Gastroesophageal sphincter (tissue), 4 donors: ENCODE data around the gene VTI1A. TPM values are rescaled to one million over a fixed set of nuclear protein-coding genes. Genes with fewer than 3 reads are reported as not detected.
A peak's percentile ranks its signal among the peaks of the same experiment; 100 is the strongest.

ENCODE experiments used
- ATAC-seq: fragments of 150-250 bp; one replicate; pipeline ENCODE4 v1.9.1; 2016; ENCODE audit warnings: mild to moderate bottlenecking, moderate library complexity
- H3K27ac ChIP-seq, 4 donors: fragments of 200-600 bp; sonication (generic) in 3 of 4; 1 replicate in 3 of 4; 2 replicates in 1 of 4; pipeline ENCODE4 v1.5.1; 2016 to 2019
- H3K27me3 ChIP-seq: fragments of 200-600 bp; sonication (generic); one replicate; pipeline ENCODE4 v1.5.1; 2019
- H3K36me3 ChIP-seq, 2 donors: fragments of 200-600 bp; sonication (generic); one replicate each; pipeline ENCODE4 v1.5.1; 2019; ENCODE audit warnings: control low read depth in 1 of 2
- H3K4me1 ChIP-seq, 3 donors: fragments of 200-600 bp; sonication (generic); 1 replicate in 2 of 3; 2 replicates in 1 of 3; pipeline ENCODE4 v1.5.1; 2016 to 2019; ENCODE audit warnings: control low read depth in 2 of 3
- H3K4me3 ChIP-seq, 2 donors: fragments of 200-600 bp; sonication (generic); one replicate each; pipeline ENCODE4 v1.5.1; 2019; ENCODE audit warnings: mild to moderate bottlenecking in 1 of 2, moderate library complexity in 1 of 2
- H3K9me3 ChIP-seq, 3 donors: fragments of 200-600 bp; sonication (generic); one replicate each; pipeline ENCODE4 v1.5.1; 2017 to 2019; ENCODE audit warnings: control low read depth in 2 of 3
- EP300 ChIP-seq: sonication (generic); formaldehyde crosslinking; IDR thresholded peaks from one replicate; pipeline ENCODE4 v1.6.1; 2017; ENCODE audit warnings: antibody characterized with exemption, mild to moderate bottlenecking
- POLR2A ChIP-seq, 2 donors: fragments of 450-650 bp; IDR thresholded peaks; one replicate each; pipeline ENCODE4 v1.6.1; 2017; ENCODE audit warnings: antibody characterized with exemption in 2 of 2, mild to moderate bottlenecking in 2 of 2, moderate library complexity in 1 of 2
- POLR2AphosphoS5 ChIP-seq: sonication (generic); formaldehyde crosslinking; IDR thresholded peaks from one replicate; pipeline ENCODE4 v1.6.1; 2017; ENCODE audit warnings: antibody characterized with exemption
- WGBS, 2 donors: methylation state at CpG; one replicate each; pipeline ENCODE4 v1.1.5; 2018; ENCODE audit warnings: low coverage in 1 of 2; 5-methylcytosine and 5-hydroxymethylcytosine counted together
- total RNA-seq, 4 donors: library from RNA; depleted of rRNA; stranded (reverse); fragments of >200 nt; gene quantifications; one replicate each; pipeline ENCODE4 v1.1.0, GENCODE V29; 2016
- TF ChIP-seq, protein P1 (sequence below), 4 experiments: fragments of 200-600 bp in 2 of 4; fragments of 450-650 bp in 2 of 4; sonication (generic) in 1 of 4; IDR thresholded peaks; one replicate each; pipeline ENCODE4 v1.5.1; 2017 to 2019; ENCODE audit warnings: antibody characterized with exemption in 4 of 4, mild to moderate bottlenecking in 2 of 4, moderate library complexity in 2 of 4

Gene VTI1A
- total RNA-seq, 4 donors from 2014 or later = 19.6 to 81.9 (median 43.1) TPM

DNA sequence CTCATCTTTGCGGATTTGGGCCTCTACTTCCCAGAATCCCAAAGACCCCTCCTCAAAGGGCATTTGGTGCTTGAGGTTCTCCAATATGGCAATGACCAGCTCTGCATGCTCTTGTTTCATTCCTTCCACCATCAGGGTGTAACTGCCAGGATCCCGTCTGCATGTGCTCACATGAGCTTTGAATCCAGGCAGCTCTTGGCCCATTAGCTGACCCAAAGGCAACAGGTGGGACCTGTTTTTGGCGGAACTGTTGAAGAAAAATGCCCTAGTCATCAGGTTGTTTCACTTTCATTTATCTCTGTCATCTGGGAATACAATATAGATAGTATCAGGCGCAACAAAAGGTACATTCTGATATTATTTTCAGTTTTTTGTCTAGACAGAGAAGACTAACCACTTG is 343.9 kb downstream of the VTI1A start:
- H3K27ac ChIP-seq = no peak overlapping the region
- TF ChIP-seq, protein P1, sequence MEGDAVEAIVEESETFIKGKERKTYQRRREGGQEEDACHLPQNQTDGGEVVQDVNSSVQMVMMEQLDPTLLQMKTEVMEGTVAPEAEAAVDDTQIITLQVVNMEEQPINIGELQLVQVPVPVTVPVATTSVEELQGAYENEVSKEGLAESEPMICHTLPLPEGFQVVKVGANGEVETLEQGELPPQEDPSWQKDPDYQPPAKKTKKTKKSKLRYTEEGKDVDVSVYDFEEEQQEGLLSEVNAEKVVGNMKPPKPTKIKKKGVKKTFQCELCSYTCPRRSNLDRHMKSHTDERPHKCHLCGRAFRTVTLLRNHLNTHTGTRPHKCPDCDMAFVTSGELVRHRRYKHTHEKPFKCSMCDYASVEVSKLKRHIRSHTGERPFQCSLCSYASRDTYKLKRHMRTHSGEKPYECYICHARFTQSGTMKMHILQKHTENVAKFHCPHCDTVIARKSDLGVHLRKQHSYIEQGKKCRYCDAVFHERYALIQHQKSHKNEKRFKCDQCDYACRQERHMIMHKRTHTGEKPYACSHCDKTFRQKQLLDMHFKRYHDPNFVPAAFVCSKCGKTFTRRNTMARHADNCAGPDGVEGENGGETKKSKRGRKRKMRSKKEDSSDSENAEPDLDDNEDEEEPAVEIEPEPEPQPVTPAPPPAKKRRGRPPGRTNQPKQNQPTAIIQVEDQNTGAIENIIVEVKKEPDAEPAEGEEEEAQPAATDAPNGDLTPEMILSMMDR (IDR thresholded peaks at IDR 0.05) = no peak
- no peak for TF ChIP-seq EP300
- no peak for TF ChIP-seq POLR2AphosphoS5
- no peak for TF ChIP-seq POLR2A (IDR thresholded peaks at IDR 0.05)
- WGBS, 2 donors = 69 to 80% methylated on average over 1 to 2 of the region's 4 CpGs

DNA sequence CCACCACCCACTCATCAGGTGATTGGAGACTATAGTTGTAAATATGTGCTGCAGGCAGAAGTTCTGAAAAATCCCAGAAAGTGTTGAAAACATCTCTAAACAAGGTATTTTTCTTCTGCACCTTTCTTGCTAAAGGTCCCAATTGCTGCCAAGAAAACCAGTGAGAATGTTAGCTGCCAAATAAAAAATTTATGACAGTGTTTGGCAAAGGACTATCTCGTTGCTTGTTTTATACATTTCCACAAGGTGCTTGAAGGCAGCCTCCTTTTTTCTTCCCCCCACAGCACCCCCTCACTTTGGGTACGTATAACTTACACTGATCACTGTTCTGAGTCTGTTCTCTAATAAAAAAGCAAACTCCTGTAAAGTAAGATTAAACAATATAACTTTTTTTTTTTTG is 344.4 kb downstream of the VTI1A start:
- 46 to 71% methylated on average over 2 of the region's 2 CpGs for WGBS, 2 donors
- H3K4me1 ChIP-seq = peaks cover 0 to 11% (median 0%) of the 10 kb centered on the region in 3 donors
- no peak for ATAC-seq
- peaks cover 0 to 10% (median 0%) of the 10 kb centered on the region in 3 donors for H3K9me3 ChIP-seq
- no peaks in the 10 kb centered on the region for H3K36me3 ChIP-seq
- H3K27me3 ChIP-seq = no peaks in the 10 kb centered on the region
- no peak overlapping the region for H3K4me3 ChIP-seq
- H3K27ac ChIP-seq = no peak overlapping the region
- TF ChIP-seq POLR2AphosphoS5 (no peak), POLR2A (IDR thresholded peaks at IDR 0.05) (no peak), EP300 (no peak)
- TF ChIP-seq, protein P1 (IDR thresholded peaks at IDR 0.05) = no peak

More for the DNA sequence above, 343.9 kb downstream of the VTI1A start:
- Histone ChIP-seq H3K36me3 (no peaks in the 10 kb centered on the region), H3K9me3 (peaks cover 0 to 10% (median 0%) of the 10 kb centered on the region in 3 donors), H3K4me1 (peaks cover 0 to 11% (median 0%) of the 10 kb centered on the region in 3 donors), H3K27me3 (no peaks in the 10 kb centered on the region), H3K4me3 (no peak overlapping the region)
- ATAC-seq = no peak

DNA sequence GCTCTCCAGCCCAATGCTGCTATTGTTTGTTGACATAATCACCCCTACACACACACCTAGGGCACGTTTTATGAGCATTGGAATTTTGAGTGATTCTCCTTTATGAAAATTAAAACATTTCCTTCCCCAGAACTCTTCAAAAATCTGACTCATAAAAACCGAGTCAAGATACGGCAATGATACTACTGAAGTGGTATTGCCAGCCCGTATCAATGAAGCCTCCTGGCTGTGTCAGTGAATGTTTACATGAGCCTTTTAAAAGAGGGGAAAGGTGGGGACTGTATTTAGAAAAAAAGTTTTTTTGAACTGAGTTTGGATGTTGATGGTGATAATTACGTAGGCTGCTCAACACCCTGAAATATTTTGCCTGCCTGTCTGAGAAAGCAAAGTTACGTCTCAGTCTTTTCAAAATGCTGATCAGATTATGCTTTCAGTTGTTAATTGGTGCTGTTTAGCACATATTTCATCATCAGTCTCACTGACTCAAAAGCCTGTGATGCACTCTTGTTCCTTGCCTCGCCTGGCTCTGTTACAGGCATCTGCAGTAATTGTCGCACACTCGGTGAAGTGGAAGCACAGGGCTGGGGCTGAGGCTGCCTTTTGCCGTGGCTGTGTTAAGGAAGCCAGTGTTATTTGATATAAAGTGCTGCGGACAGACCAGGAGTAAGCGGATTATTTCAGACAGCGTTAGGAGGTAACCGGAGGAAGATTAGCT is 345.6 kb downstream of the VTI1A start:
- H3K27ac ChIP-seq = peak overlapping the region in 2 of 4 donors; percentile 7 to 29
- no peak overlapping the region for H3K4me3 ChIP-seq
- TF ChIP-seq POLR2AphosphoS5 = peak; percentile 31
- TF ChIP-seq, protein P1 (IDR thresholded peaks at IDR 0.05) = no peak
- 46 to 68% methylated on average over 10 to 11 of the region's 14 CpGs for WGBS, 2 donors
- peaks cover 0 to 10% (median 0%) of the 10 kb centered on the region in 3 donors for H3K9me3 ChIP-seq
- no peaks in the 10 kb centered on the region for H3K27me3 ChIP-seq
- peaks cover 0 to 11% (median 0%) of the 10 kb centered on the region in 3 donors for H3K4me1 ChIP-seq
- ATAC-seq = peak; percentile 86
- H3K36me3 ChIP-seq = no peaks in the 10 kb centered on the region

DNA sequence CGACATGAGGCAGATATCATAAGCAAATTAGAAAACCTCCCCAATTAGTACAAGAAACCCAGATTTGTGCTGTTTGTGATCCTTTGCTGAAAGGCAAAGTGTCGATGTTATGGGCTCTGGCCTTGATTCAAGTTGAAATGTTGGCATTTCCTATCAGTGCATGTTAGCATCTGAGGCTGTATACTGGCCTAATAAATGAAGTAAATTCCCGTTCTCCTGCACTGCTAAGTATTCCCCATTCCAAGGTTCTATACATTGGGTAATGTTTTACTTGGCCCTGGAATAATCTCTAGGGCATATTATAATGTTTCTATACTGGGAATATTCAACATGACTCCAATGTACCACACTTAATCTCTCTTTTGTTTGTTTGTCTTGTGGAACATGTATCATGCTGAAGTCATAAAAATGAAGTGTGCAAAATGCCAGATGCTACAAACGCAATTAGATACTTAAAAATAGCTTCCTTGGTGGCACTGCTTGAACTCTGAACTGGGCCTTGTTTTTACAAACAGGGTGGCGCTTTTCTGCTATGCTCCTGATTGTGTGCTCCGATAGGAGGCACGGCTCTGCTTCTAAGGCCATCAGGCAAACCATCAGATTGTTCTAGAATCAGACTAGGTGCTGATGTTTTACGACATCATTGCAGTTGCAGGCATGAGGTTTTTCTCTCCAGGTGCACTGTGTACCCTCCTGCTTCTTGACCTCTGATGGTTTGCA is 346.3 kb downstream of the VTI1A start:
- H3K4me3 ChIP-seq = no peak overlapping the region
- peaks cover 0 to 11% (median 0%) of the 10 kb centered on the region in 3 donors for H3K4me1 ChIP-seq
- peaks cover 0 to 10% (median 0%) of the 10 kb centered on the region in 3 donors for H3K9me3 ChIP-seq
- no peak for ATAC-seq
- 59 to 60% methylated on average over 8 of the region's 8 CpGs for WGBS, 2 donors
- H3K27me3 ChIP-seq = no peaks in the 10 kb centered on the region
- H3K36me3 ChIP-seq = no peaks in the 10 kb centered on the region
- no peak for TF ChIP-seq POLR2AphosphoS5
- H3K27ac ChIP-seq = peak overlapping the region in 2 of 4 donors; percentile 7 to 29

DNA sequence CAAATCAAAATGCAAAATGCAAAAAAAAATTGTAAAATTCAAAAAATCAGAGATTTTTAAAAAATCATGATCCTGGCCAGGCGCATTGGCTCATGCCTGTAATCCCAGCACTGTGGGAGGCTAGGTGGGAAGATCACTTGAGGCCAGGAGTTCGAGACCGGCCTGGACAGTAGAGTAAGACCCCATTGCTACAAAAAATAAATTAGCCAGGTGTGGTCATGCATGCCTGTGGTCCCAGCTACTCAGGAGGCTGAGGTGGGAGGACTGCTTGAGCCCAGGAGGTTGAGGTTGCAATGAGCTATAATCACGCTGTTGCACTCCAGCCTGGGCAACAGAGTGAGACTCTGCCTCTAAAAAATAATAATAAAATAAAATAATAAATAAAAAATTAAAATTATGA is 347.2 kb downstream of the VTI1A start:
- no peaks in the 10 kb centered on the region for H3K36me3 ChIP-seq
- no peak overlapping the region for H3K4me3 ChIP-seq
- 95 to 97% methylated on average over 4 of the region's 4 CpGs for WGBS, 2 donors
- peaks cover 0 to 11% (median 0%) of the 10 kb centered on the region in 3 donors for H3K4me1 ChIP-seq
- TF ChIP-seq, protein P1 (IDR thresholded peaks at IDR 0.05) = no peak
- TF ChIP-seq POLR2A (IDR thresholded peaks at IDR 0.05) (no peak), EP300 (no peak), POLR2AphosphoS5 (no peak)
- no peaks in the 10 kb centered on the region for H3K27me3 ChIP-seq
- H3K27ac ChIP-seq = no peak overlapping the region
- ATAC-seq = no peak
- peaks cover 0 to 4% (median 0%) of the 10 kb centered on the region in 3 donors for H3K9me3 ChIP-seq
